ENCODE data around the gene NR6A1.

NR6A1 gene

GRCh38 chr9:124721109-124721906, 49.8 kb downstream of the NR6A1 start:
- no peak for FAIRE-seq

- no peak for FAIRE-seq
Measured at GRCh38 chr9:124720429-124721108, 50.5 kb downstream of the NR6A1 start.

- FAIRE-seq, result no peak
Measured at GRCh38 chr9:124718928-124719327, 52.2 kb downstream of the NR6A1 start.

GRCh38 chr9:124717597-124717996, 53.5 kb downstream of the NR6A1 start:
- no peak for FAIRE-seq

GRCh38 chr9:124716808-124717207, 54.3 kb downstream of the NR6A1 start:
- no peak for FAIRE-seq

- FAIRE-seq, result no peak
Measured at GRCh38 chr9:124710766-124711165, 60.3 kb downstream of the NR6A1 start.

- FAIRE-seq, result no peak
Measured at GRCh38 chr9:124709292-124709690, 61.8 kb downstream of the NR6A1 start.

GRCh38 chr9:124708633-124709291, 62.3 kb downstream of the NR6A1 start:
- FAIRE-seq, result no peak

GRCh38 chr9:124708074-124708473, 63.0 kb downstream of the NR6A1 start:
- no peak for FAIRE-seq

GRCh38 chr9:124707666-124708065, 63.4 kb downstream of the NR6A1 start:
- no peak for FAIRE-seq

GRCh38 chr9:124706685-124707084, 64.4 kb downstream of the NR6A1 start:
- FAIRE-seq, result no peak

- FAIRE-seq, result no peak
Measured at GRCh38 chr9:124699575-124699974, 71.5 kb downstream of the NR6A1 start.

GRCh38 chr9:124698265-124698664, 72.8 kb downstream of the NR6A1 start:
- FAIRE-seq, result no peak

GRCh38 chr9:124697326-124698200, 73.5 kb downstream of the NR6A1 start:
- FAIRE-seq, result peak; percentile 31

GRCh38 chr9:124696101-124696500, 75.0 kb downstream of the NR6A1 start:
- no peak for FAIRE-seq

- no peak for FAIRE-seq
Measured at GRCh38 chr9:124695280-124695890, 75.7 kb downstream of the NR6A1 start.

GRCh38 chr9:124694414-124695279, 76.5 kb downstream of the NR6A1 start:
- no peak for FAIRE-seq

- FAIRE-seq, result no peak
Measured at GRCh38 chr9:124693403-124693802, 77.7 kb downstream of the NR6A1 start.

GRCh38 chr9:124688238-124688904, 82.7 kb downstream of the NR6A1 start:
- no peak for FAIRE-seq

- no peak for FAIRE-seq
Measured at GRCh38 chr9:124686918-124687317, 84.2 kb downstream of the NR6A1 start.

GRCh38 chr9:124685217-124685616, 85.9 kb downstream of the NR6A1 start:
- no peak for FAIRE-seq
